Kidney tubule cell (primary cell): ENCODE results near the gene CAST.
A peak's percentile ranks its signal among the peaks of the same experiment; 100 is the strongest.
"Not testable (repeated sequence)": the region's sequence is repeated elsewhere in the genome, so short reads cannot be mapped to it uniquely, and the experiment has no call there.

Experiments
- DNase-seq: peaks from one replicate; pipeline ENCODE4 v3.0.0-alpha.2; 2018; ENCODE audit warnings: low spot score

The CAST gene

DNA sequence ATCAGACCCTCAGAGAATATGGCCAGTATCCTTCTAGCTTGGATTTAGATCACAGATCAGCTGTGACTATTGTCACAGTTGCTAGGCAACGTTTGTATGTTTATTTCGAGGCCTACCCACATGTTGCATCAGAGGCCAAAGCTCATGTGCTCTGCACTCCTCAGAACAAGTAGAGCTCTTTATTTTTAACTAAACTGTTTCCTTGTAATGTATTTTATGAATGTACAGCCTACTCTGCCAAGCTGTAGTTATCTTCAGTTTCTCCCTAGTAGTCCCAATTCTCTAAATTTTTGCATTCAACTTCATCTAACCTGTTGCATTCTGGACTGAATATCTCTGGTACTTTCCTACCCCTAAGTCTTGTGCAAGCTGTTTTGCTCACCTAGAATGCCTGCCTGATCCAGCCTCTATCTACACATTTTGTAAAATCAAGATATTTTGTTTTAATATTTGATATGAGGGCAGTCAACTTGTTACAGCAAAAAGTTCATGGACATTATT is 52.8 kb downstream of the CAST start:
- peak; percentile 88 for DNase-seq

- DNase-seq: no peak
These were observed 53.8 kb downstream of the CAST start for GRCh38 chr5:96716007-96716406.

DNA sequence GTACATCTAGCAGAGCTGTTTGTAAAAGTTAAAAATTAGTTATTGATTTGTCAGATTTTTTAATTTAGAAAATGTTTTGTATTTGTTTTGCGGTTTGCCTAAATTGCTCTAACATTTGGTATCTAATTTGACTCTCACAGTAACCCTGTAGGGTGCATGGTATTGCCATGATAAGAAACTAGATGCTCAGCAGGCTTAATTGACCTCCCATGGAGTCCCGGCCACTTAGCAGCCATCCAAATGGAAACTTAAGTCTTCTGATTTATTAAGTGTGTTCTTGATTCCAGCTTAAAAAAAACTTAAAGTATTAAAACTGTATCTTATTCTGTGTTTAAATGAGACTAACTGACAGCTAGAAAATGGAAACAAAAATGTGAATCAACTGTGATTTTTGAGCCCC is 54.5 kb downstream of the CAST start:
- no peak for DNase-seq

GRCh38 chr5:96717874-96718273 is 55.7 kb downstream of the CAST start:
- peak; percentile 38 for DNase-seq

DNA sequence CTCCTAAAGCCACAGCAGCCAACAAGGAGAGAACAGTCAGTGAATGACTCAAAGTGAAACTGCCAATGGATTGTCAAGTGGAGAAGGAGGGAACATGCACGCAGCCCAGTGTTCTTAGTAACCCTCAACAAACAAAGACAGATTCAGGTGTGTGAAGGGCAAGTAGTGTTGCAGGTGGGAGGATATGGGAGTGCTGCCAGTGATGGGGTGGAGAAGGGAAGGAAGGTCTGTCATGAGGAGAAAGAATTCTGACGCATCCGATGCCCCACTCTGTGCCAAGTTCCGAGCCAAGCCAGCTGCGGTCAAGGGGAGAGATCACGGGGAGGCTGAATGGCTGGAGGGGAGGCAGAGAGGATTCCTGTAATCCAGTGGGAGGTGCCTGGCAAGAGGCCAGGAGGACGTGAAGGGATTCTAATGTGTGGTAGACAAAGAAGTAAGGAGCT is 56.5 kb downstream of the CAST start:
- DNase-seq: peak; percentile 93

DNA sequence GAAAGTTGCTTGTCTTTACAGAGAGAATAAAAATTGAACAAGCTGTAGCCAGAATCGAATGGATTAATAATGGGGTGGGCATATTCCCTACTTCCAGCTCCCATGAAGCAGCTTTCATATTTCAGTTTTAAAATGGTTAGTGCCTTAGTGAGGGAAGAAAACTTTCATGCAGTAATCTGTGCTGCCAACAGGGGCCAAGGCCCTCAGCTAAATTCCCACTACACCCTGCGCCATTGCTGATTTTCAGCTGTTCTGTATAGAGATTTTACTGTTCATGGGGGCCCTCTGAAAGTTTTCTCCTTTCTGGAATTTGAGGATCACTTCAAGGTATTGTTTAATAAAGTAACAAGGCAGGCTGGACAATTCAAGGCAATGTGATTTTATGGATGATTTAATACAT is 58.2 kb downstream of the CAST start:
- DNase-seq: no peak

- DNase-seq: peak; percentile 62
These were observed 59.3 kb downstream of the CAST start for GRCh38 chr5:96721351-96721977.

GRCh38 chr5:96725257-96725656 is 63.1 kb downstream of the CAST start:
- no peak for DNase-seq

GRCh38 chr5:96726802-96727201 is 64.6 kb downstream of the CAST start:
- no peak for DNase-seq

DNA sequence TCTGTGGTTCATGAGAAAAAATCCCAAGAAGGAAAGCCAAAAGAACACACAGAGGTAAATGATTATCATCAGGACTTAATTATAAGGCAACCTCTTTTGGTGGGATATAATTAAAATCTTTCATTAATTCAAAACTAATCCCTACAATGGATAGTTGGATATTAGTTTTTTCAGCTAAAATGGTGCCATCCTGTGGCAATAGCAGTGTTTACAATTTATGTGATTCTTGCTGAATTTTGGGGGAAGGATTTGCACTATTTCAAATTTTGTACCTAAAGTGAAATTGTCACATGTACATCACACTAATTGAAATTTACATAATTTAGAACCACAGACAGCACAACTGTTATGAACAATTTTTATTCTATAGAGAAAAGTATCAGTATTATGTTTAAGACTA is 67.0 kb downstream of the CAST start:
- DNase-seq: no peak

DNA sequence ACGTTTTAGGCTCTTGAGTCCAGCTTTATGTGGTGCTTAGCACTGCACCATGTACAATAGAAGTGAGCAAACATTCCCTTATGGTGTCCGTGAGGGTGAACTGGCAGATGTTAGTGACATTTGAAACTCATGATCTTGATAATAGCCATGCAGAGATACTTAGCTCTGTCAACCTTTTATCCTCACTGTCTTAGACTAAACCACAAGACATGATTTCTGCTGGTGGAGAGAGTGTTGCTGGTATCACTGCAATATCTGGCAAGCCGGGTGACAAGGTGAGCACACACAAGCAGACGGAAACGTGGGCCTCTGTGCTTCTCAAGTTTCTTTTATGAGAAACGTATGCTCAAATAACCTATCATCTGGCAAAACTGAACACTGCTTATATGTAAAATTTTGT is 68.4 kb downstream of the CAST start:
- DNase-seq: no peak

- DNase-seq: peak; percentile 80
These were observed 71.8 kb downstream of the CAST start for GRCh38 chr5:96733771-96734500.

DNA sequence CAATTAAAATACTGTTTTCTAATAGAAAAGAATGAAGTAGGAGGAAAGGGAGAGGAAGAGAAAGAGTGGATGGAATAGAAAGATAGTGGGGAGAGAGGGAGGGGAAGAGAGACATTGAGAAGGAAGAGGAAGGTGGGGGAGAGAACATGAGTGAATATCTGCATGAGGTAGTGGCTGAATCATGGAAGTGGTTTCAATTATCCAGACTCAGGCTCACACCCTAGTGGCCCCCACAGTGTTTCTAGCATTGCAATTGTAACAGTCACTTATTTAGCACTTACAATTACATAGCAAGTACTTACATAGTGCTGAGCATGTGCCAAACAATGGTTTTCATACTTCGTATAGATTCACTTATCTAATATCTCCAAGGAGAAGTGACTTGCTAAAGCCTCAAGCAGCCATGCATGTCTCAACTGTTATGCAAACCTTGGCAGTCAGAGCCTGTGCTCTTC is 72.7 kb downstream of the CAST start:
- DNase-seq: peak; percentile 83

GRCh38 chr5:96736937-96737336 is 74.8 kb downstream of the CAST start:
- DNase-seq: no peak

- no peak for DNase-seq
These were observed 78.9 kb downstream of the CAST start for GRCh38 chr5:96741106-96741505.

DNA sequence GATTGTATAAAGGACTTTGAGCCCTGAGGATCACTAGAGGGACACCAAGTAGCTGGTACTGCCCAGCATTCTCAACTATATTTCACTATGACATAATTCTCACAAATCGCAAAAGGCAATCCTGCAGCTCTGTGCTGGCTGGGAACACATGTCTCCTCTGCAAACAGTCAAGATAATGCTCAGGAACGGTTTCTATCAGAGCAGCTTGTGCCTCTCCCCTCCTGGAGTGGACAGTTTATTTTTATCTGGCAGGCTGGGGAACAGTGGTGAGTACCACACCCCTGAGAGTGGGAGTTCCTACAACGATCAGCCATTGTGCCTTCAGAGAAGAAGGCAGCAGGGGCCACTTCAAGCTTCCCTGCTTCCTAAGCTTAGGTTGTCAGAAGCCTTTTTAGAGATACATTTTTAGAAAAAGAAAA is 79.7 kb downstream of the CAST start:
- no peak for DNase-seq

DNA sequence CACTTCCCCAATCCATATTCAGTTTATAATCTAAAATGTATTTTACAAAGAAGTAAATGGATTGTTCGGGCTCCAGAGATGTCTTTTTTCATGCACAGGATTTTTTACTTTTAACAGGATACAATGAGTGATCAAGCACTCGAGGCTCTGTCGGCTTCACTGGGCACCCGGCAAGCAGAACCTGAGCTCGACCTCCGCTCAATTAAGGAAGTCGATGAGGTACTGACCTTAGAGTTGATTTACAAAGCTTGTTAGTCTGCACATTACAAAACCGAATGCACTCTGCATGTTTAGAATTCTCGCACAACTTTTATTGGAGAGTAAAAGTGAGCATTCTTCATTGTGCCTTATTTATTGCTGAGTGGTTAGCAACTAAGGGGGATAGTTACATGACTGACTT is 80.4 kb downstream of the CAST start:
- no peak for DNase-seq

- peak; percentile 49 for DNase-seq
These were observed 81.0 kb downstream of the CAST start for GRCh38 chr5:96743065-96743768.

- no peak for DNase-seq
These were observed 81.6 kb downstream of the CAST start for GRCh38 chr5:96743805-96744204.

GRCh38 chr5:96744218-96744617 is 82.0 kb downstream of the CAST start:
- not testable (repeated sequence) for DNase-seq

GRCh38 chr5:96745025-96745424 is 82.8 kb downstream of the CAST start:
- no peak for DNase-seq

DNA sequence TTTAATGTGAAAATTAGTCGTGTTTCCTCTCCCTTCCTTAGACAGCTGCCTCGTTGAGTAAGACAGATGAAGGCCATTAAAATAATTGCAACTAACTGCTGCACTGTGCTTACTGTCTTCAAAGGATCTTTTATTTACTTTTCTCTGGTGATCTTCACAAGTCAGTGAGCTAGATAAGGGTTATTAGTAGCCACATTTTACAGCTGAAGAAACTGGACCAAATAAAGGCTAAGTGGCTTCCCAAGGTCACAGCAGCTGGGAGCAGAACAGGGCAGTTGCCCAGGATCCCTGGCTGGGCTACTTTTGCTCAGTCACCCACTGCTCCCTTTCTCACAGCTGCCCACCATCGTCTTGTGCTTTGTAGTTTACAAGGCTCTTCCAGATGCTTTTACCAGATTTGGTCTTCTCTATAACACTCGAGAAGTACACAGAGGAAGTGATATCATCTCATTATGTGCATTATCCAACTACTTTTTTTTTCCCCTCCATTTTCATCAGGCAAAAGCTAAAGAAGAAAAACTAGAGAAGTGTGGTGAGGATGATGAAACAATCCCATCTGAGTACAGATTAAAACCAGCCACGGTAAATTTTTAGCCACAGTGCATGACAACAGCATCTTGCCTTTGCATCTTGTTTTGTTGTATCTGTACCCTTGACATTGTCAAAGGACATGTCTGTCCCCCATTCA is 83.8 kb downstream of the CAST start:
- peak; percentile 4 for DNase-seq
